ENCODE results near the gene TNFRSF21.

The TNFRSF21 gene

DNA sequence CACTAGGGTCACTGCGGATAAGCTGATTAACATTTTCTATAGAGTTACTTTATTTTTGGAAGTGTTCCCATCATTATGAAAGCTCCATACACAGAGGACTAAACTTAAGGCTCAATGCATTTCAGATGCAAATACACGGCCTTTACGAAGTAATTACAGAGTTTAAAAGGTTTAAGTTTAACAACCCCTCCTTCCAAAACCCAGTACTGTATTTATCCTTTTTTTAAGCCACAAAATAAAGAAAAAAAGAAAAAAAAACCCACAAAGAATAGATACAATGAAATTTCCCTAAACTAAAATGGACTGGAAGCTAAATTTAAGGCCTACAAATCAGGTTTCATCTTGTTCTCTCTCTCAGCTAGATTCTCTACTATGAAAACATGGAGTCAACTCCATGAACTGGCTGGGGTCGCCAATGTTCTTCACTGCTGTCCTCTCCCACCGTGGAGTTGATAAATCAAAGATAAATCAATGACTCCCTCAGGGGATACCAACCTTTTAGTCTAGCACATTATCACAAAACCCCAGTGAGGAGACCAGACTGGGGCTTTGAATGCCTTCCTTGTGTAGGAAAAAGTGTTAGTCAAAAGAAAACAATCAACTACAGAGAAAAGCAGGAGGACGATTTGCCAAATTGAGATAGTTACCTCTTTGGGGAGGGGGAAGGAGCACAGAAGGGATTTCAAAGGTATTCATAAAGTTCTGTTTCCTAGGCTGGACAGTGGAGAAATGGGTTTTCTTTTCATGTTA lies 52.5 kb downstream of the TNFRSF21 start:
- Mint-ChIP-seq H3K27me3 (peaks cover 3% of the 10 kb centered on the region), H3K27ac (no peak overlapping the region), H3K4me3 (no peak overlapping the region), H3K4me1 (ENCODE audit: low read depth) (peaks cover 8% of the 10 kb centered on the region), H3K36me3 (ENCODE audit: low read depth) (no peaks in the 10 kb centered on the region), H3K9me3 (no peaks in the 10 kb centered on the region)

DNA sequence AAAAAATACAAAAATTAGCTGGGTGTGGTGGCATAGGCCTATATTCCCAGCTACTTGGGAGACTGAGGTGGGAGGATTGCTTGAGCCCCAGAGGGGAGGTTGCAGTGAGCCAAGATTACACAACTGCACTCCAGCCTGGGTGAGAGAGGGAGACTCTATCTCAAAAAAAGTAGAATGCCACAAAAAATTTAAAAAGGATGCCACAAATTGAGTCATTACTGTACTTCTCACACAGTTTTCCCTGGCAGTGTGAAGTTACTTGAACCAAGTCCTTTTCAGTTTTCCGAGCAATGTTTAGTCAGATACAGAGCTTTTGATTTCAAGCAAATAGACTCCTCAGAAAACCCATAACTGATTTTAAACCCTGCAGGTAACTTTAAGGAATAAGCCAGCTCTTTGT lies 53.3 kb downstream of the TNFRSF21 start:
- Mint-ChIP-seq H3K9me3 (no peaks in the 10 kb centered on the region), H3K4me3 (no peak overlapping the region), H3K27me3 (peaks cover 3% of the 10 kb centered on the region), H3K36me3 (ENCODE audit: low read depth) (no peaks in the 10 kb centered on the region), H3K27ac (no peak overlapping the region), H3K4me1 (ENCODE audit: low read depth) (peaks cover 16% of the 10 kb centered on the region)

DNA sequence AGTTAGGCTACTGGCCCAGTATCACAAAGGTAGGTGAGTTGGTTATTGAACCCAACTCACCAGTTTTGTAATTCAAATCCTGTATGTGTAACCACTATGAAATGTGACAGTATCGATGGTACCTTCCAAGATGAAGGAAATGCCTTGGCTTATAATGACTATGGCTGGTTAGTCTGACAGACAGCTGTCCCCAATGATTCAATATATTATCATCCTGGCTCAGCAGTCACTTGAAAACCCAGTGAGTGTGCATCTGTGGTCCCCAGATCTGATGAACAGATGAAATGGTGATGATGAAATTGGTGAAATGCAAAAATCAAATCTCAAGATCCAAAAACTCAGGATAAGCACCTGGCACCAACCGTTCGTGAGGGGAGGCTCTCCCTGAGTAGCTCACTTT lies 54.8 kb downstream of the TNFRSF21 start:
- H3K9me3 Mint-ChIP-seq, result no peaks in the 10 kb centered on the region
- H3K36me3 Mint-ChIP-seq (ENCODE audit: low read depth), result no peaks in the 10 kb centered on the region
- no peak overlapping the region for H3K4me3 Mint-ChIP-seq
- peaks cover 19% of the 10 kb centered on the region for H3K4me1 Mint-ChIP-seq (ENCODE audit: low read depth)
- no peaks in the 10 kb centered on the region for H3K27me3 Mint-ChIP-seq
- H3K27ac Mint-ChIP-seq, result no peak overlapping the region

DNA sequence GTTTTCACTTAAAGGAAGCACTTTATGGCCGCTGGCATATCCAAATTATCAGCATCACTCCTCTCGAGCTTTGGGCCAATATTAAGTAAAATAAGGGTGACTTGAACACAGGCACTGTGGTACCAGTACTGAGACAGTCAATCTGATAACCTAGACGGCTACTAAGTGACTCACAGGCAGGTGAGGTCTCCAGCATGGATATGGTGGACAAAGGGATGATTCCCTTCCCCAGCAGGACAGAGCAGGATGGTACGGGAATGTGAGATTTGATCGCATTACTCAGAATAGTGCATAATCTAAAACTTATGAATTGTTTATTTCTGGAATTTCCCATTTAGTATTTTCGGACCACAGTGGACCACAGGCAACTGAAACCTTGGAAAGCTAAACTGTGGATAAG lies 55.7 kb downstream of the TNFRSF21 start:
- no peak overlapping the region for H3K4me3 Mint-ChIP-seq
- no peaks in the 10 kb centered on the region for H3K9me3 Mint-ChIP-seq
- no peaks in the 10 kb centered on the region for H3K36me3 Mint-ChIP-seq (ENCODE audit: low read depth)
- no peaks in the 10 kb centered on the region for H3K27me3 Mint-ChIP-seq
- peaks cover 19% of the 10 kb centered on the region for H3K4me1 Mint-ChIP-seq (ENCODE audit: low read depth)
- H3K27ac Mint-ChIP-seq, result no peak overlapping the region

DNA sequence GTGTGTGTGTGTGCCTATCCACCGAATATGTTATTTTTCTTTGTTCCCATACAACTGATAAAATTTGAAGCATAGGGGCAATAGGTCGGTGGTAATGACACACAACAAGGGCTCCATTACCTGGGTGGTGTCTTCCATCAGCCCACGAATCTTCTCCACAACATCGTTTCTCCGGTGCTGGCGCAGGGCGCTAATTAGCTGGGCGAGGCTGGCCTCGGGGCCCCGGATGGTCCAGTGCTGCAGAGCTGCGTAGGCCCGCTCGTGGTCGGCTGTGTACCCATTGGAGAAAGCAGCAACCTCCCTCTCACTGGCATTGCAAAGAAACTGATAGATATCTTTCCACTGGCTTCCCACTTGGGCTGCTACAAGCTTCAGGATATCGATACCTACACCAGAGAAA lies 56.6 kb downstream of the TNFRSF21 start:
- Mint-ChIP-seq H3K4me3 (no peak overlapping the region), H3K36me3 (ENCODE audit: low read depth) (no peaks in the 10 kb centered on the region)

DNA sequence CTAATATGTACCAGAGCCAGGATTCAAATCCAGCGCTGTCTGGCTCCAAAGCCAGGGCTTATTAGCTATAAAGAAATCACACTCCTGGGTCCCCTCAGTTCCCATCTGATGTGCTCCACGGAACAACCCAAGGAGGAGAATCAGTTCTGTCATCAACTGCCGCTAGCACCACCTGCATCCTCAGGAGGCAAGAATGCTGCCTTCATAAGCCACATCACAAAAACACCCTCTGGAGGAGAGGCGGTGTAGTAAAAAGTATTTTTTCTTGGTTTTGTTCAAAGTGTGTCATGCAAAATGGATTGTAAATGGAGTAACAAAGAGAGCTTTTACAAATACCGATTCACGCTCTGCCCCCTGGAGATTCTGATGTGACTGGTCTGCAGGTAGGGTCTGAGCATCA lies 57.1 kb downstream of the TNFRSF21 start:
- Mint-ChIP-seq H3K9me3 (no peaks in the 10 kb centered on the region), H3K36me3 (ENCODE audit: low read depth) (no peaks in the 10 kb centered on the region), H3K27me3 (no peaks in the 10 kb centered on the region), H3K27ac (no peak overlapping the region), H3K4me3 (no peak overlapping the region), H3K4me1 (ENCODE audit: low read depth) (peaks cover 19% of the 10 kb centered on the region)

More for the DNA sequence above, 56.6 kb downstream of the TNFRSF21 start:
- peaks cover 19% of the 10 kb centered on the region for H3K4me1 Mint-ChIP-seq (ENCODE audit: low read depth)
- H3K27ac Mint-ChIP-seq, result no peak overlapping the region
- no peaks in the 10 kb centered on the region for H3K9me3 Mint-ChIP-seq
- no peaks in the 10 kb centered on the region for H3K27me3 Mint-ChIP-seq

DNA sequence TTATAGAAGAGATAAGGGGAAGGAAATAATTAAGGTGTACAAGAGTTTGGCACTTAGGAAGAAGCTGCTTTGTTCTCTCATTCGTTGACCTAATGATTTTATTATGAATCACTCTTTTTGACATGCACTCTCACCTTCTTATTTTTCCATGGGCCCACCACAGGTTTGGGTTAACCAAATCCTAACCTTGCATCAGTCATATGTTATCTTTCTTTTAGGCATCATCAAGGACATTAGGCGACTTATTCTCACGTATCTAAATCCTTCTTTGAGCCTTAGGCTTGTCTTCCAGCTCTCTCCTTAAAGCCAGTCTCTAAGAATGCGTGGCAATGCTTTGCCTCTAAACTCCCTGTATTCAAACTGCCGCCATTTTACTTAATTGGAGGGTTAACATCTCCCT lies 58.3 kb downstream of the TNFRSF21 start:
- Mint-ChIP-seq H3K4me1 (ENCODE audit: low read depth) (peaks cover 31% of the 10 kb centered on the region), H3K4me3 (no peak overlapping the region), H3K27me3 (no peaks in the 10 kb centered on the region), H3K36me3 (ENCODE audit: low read depth) (no peaks in the 10 kb centered on the region), H3K9me3 (no peaks in the 10 kb centered on the region), H3K27ac (peak overlapping the region; percentile 60)

DNA sequence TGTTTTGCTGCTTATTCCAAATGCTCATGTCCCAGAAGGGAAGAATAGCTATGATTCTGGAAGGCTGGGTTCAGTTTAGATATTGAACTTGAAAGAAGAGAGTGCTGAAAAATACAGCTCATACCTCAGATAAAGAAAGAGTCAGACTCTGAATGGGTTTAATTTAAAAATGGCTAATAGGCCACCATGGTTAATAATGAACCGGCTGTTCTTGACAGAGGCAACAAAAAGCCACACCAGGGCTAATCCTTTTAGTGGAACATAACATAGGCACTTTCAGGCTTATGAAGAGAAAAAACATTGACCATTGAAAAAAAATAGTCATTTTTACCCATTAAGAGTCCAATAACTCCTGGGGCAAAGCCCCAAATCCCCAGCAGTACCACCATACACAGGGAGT lies 59.4 kb downstream of the TNFRSF21 start:
- H3K27me3 Mint-ChIP-seq, result no peaks in the 10 kb centered on the region

DNA sequence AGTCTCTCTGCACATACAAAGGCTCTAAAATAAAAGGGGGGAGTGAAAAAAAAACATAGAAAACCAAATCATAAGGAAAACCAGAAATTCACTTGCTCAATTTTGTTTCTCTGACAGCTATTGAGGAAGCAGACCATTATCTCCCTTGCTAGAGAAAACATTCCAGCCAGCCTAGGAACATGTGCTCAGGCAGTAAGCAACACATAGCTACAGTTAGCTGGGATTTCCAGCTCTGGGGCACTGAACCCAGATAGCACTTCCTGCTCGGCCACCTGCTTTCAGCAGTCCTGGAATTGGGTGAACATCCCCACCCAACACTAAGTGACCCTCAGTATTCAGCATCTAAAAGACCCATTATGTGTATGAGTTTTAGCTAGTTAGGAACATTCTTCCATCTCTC lies 61.3 kb downstream of the TNFRSF21 start:
- Mint-ChIP-seq H3K36me3 (ENCODE audit: low read depth) (no peaks in the 10 kb centered on the region), H3K27ac (no peak overlapping the region)

More for the DNA sequence above, 59.4 kb downstream of the TNFRSF21 start:
- H3K27ac Mint-ChIP-seq, result no peak overlapping the region
- H3K4me3 Mint-ChIP-seq, result no peak overlapping the region
- H3K36me3 Mint-ChIP-seq (ENCODE audit: low read depth), result no peaks in the 10 kb centered on the region
- H3K9me3 Mint-ChIP-seq, result no peaks in the 10 kb centered on the region
- H3K4me1 Mint-ChIP-seq (ENCODE audit: low read depth), result peaks cover 40% of the 10 kb centered on the region

DNA sequence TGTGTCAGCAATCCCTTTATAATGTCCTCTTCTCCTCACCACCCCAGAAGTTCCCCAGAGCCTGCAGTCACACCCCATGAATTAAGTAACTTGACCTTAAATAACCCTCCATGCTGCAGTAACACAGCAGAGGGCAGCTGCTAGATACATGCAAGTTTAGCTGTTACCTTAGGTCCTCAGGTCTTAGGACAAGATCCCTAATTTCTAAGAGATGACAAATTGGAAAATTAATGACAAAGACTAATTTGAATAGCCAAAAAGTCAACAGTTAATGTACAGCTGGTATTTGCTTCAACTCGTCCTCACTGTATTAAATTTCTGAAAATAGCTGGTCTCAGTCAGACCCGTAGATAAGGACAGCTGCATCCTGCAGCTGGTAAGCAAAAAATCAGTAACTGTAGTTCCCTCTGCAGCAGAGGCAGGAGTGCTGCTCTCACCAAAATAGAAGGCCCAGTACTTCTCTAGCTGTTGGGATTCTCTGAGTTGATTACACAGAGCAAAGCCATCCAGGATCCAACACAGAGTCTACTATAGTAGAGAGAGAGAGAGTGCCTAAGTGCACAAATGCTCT lies 62.4 kb downstream of the TNFRSF21 start:
- Mint-ChIP-seq H3K4me3 (no peak overlapping the region), H3K9me3 (no peaks in the 10 kb centered on the region), H3K36me3 (ENCODE audit: low read depth) (no peaks in the 10 kb centered on the region), H3K27me3 (no peaks in the 10 kb centered on the region), H3K4me1 (ENCODE audit: low read depth) (peaks cover 45% of the 10 kb centered on the region), H3K27ac (no peak overlapping the region)

More for the DNA sequence above, 61.3 kb downstream of the TNFRSF21 start:
- Mint-ChIP-seq H3K9me3 (no peaks in the 10 kb centered on the region), H3K4me1 (ENCODE audit: low read depth) (peaks cover 44% of the 10 kb centered on the region), H3K4me3 (no peak overlapping the region), H3K27me3 (no peaks in the 10 kb centered on the region)

DNA sequence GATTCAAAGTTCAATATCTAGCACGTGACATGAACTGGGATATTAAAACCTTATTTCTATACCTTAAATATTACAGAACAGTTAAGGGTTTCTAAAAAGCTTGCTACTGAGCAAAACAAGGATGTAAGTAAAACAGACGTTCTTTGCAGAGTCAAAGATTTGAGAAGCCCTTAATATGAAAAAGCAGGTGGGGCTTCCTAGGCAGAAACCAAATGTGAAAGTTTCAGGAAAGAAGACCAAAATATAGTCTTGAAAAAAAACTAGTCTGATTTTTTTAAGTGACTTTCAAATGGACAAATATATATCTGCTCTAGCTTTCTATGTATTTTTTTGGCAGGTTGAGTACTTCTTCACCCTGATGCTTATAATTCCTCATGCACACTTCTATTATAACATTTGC lies 63.2 kb downstream of the TNFRSF21 start:
- H3K9me3 Mint-ChIP-seq, result no peaks in the 10 kb centered on the region
- no peaks in the 10 kb centered on the region for H3K27me3 Mint-ChIP-seq
- peaks cover 45% of the 10 kb centered on the region for H3K4me1 Mint-ChIP-seq (ENCODE audit: low read depth)
- no peak overlapping the region for H3K27ac Mint-ChIP-seq
- no peaks in the 10 kb centered on the region for H3K36me3 Mint-ChIP-seq (ENCODE audit: low read depth)
- no peak overlapping the region for H3K4me3 Mint-ChIP-seq

DNA sequence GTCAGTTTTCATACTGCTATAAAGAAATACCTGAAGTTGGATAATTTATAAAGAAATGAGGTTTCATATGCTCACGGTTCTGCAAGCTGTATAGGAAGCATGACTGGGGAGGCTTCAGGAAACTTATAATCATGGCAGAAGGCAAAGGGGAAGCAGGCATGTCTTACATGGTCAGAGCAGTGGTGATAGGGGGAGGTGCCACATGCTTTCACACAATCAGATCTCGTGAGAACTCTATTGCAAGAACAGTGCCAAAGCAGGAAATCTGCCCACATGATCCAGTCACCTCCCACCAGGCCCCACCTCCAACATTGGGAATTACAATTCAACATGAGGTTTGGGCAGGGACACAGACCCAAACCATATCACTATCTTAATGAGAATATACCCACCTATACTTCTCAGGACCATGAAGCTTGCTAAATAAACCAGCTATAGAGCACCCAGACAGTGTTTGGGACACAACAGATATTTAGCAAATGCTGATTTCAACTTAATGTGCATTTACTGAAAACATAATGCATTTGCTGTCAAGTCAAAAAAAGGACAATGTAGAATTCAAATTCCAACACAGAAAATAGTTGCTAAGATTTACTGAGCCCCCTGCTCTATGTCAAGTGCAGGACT lies 63.8 kb downstream of the TNFRSF21 start:
- Mint-ChIP-seq H3K4me1 (ENCODE audit: low read depth) (peaks cover 43% of the 10 kb centered on the region), H3K4me3 (no peak overlapping the region), H3K27ac (no peak overlapping the region), H3K36me3 (ENCODE audit: low read depth) (no peaks in the 10 kb centered on the region), H3K27me3 (no peaks in the 10 kb centered on the region), H3K9me3 (no peaks in the 10 kb centered on the region)

DNA sequence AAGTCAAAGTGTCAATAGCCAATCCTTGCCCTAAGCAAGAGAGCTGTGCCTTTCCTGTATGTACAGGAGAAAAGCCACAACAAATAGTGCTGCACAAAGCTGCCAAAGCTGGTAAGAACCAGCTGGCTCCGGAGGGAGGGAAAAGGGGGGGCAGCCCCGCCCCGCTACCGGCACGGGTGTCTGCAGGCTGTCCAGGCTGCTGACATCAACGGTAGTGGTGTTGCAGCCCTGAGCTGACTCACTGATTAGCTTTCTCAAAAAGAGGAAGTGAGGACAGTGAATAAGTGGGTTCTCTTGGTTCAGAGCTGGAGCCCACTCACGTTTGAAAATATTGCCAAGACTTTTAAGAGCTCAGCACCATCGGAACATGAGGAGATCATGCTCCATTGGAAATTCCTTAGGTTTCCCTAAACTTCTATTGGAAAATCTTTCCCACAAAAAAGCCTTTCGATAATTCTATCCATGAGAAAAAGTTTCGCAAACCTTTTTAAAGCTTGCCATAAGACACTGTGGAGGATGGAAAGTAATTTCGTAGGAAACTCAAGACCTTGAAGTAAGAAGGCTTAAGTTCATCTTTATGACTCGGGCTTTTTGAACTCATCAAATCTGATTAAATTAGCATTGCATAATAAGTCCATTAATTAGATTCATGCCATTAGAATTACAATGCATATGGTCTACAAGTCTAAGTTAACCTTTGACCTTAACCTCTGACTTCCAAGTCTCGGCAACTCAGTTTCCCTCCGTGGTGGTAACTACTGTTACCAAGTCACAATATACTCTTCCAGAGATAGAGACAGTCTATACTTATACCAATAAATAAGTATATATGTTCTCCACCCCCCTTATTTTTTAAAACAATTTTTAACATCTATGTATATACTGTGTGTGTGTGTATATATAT lies 67.0 kb downstream of the TNFRSF21 start:
- Mint-ChIP-seq H3K27me3 (no peaks in the 10 kb centered on the region), H3K4me1 (ENCODE audit: low read depth) (peaks cover 43% of the 10 kb centered on the region), H3K4me3 (peak overlapping the region; percentile 28), H3K27ac (no peak overlapping the region), H3K9me3 (no peaks in the 10 kb centered on the region), H3K36me3 (ENCODE audit: low read depth) (no peaks in the 10 kb centered on the region)

DNA sequence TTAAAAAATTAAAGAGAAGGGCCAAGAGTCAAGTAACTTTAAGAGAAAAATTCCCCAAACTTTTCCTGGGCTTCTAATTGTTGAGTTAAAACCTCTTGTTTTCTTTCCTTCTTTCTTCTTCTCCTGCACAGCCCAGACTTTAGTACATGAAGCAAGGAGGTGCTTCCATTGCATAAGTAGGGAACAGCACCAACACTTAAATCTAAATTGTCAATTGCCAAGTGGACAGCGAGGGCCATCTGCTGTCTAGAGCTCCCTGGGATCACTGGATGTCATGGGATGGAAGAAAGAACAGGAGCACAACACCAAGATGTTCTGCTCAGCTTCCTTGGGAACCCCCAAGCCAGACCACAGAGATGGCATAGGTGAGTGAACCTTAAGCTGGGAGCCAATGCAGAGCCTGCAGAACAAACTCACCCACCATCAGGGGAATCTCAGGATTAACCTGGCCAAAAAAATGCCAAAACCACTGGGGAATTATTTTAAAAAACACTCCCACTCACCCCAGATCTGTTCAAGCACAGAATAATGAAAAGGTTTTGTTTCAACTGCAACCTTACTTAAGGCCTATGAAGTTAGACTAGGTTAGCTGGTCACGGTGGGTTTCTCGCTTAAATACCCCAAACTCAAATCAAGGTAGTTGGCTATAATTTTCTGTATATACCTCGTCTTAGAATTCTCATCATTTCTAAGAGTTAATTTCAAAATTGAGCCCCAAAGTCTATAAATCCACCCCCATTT lies 67.8 kb downstream of the TNFRSF21 start:
- Mint-ChIP-seq H3K27ac (no peak overlapping the region), H3K9me3 (no peaks in the 10 kb centered on the region), H3K4me3 (no peak overlapping the region), H3K36me3 (ENCODE audit: low read depth) (no peaks in the 10 kb centered on the region), H3K4me1 (ENCODE audit: low read depth) (peaks cover 37% of the 10 kb centered on the region), H3K27me3 (no peaks in the 10 kb centered on the region)
